Lower leg skin (tissue), 3 donors: Measurements from ENCODE around the gene PROM2.

Source experiments
- POLR2A ChIP-seq, 2 donors: fragments of 450-650 bp; IDR thresholded peaks; one replicate each; pipeline ENCODE4 v1.6.1; 2016 to 2017; ENCODE audit warnings: antibody characterized with exemption in 2 of 2, mild to moderate bottlenecking in 1 of 2, moderate library complexity in 1 of 2
- TF ChIP-seq, protein P1 (sequence below), 3 donors: fragments of 450-650 bp; IDR thresholded peaks; one replicate each; pipeline ENCODE4 v1.5.1; 2016; ENCODE audit warnings: antibody characterized with exemption in 3 of 3, mild to moderate bottlenecking in 3 of 3, moderate library complexity in 2 of 3

DNA sequence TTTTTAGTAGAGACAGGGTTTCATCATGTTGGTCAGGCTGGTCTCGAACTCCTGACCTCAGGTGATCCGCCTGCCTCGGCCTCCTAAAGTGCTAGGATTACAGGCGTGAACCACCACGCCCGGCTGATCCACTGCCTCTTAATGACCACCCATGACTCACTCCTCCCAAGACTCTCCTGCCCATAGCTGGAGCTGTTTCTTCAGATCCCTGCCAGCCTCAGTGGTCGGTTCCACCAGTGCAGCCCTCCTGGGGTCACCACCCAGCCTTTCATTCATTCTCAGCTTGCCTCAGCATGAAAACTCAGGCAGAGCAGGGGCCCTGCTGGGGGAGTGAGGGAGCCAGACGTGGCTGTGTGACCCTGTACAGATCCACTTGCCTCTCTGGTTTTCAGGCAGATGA, 35.4 kb downstream of the PROM2 start:
- TF ChIP-seq, protein P1, sequence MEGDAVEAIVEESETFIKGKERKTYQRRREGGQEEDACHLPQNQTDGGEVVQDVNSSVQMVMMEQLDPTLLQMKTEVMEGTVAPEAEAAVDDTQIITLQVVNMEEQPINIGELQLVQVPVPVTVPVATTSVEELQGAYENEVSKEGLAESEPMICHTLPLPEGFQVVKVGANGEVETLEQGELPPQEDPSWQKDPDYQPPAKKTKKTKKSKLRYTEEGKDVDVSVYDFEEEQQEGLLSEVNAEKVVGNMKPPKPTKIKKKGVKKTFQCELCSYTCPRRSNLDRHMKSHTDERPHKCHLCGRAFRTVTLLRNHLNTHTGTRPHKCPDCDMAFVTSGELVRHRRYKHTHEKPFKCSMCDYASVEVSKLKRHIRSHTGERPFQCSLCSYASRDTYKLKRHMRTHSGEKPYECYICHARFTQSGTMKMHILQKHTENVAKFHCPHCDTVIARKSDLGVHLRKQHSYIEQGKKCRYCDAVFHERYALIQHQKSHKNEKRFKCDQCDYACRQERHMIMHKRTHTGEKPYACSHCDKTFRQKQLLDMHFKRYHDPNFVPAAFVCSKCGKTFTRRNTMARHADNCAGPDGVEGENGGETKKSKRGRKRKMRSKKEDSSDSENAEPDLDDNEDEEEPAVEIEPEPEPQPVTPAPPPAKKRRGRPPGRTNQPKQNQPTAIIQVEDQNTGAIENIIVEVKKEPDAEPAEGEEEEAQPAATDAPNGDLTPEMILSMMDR (IDR thresholded peaks at IDR 0.05), result no peak
- TF ChIP-seq POLR2A (IDR thresholded peaks at IDR 0.05), result no peak
